Stimulated activated naive CD8-positive, alpha-beta T cell treated with anti-CD3 and anti-CD28 coated beads, Interleukin-15, Interleukin-2, amounts not matched to agents 100 U/mL and 50 U/mL, for 24 hours (primary cell): ENCODE data around the gene NUP160.
"Not testable (repeated sequence)": the region's sequence is repeated elsewhere in the genome, so short reads cannot be mapped to it uniquely, and the experiment has no call there.

Experiments used
- ATAC-seq: fragments of 150-1000 bp; cut with Tn5 transposase; one replicate; pipeline ENCODE4 v1.10.0; 2021
- DNase-seq: peaks from one replicate; pipeline ENCODE4 v3.0.0; 2021

Gene NUP160

GRCh38 chr11:47847892-47848699, at the start of gene NUP160:
Gene NUP160, minus strand, starts transcription at chr11:47848350. Its CDS starts 32 bp downstream, at chr11:47848318.
- ATAC-seq = peak; percentile 93
- DNase-seq = peak; percentile 96

- no peak for ATAC-seq
- no peak for DNase-seq
Observed at GRCh38 chr11:47896199-47896598, 48.0 kb upstream of the NUP160 start.

GRCh38 chr11:47895035-47895434, 46.9 kb upstream of the NUP160 start:
- no peak for DNase-seq
- no peak for ATAC-seq

GRCh38 chr11:47892546-47893276, 44.6 kb upstream of the NUP160 start:
- not testable (repeated sequence) for DNase-seq, ATAC-seq

GRCh38 chr11:47891886-47892285, 43.7 kb upstream of the NUP160 start:
- ATAC-seq (no peak), DNase-seq (no peak)

- no peak for DNase-seq
- no peak for ATAC-seq
Observed at GRCh38 chr11:47889714-47890441, 41.7 kb upstream of the NUP160 start.

- DNase-seq (no peak), ATAC-seq (no peak)
Observed at GRCh38 chr11:47887910-47888569, 39.9 kb upstream of the NUP160 start.

GRCh38 chr11:47886096-47886495, 37.9 kb upstream of the NUP160 start:
- no peak for ATAC-seq

GRCh38 chr11:47882437-47882836, 34.3 kb upstream of the NUP160 start:
- ATAC-seq = not testable (repeated sequence)

More at GRCh38 chr11:47886096-47886495, 37.9 kb upstream of the NUP160 start:
- DNase-seq = no peak

GRCh38 chr11:47881145-47881544, 33.0 kb upstream of the NUP160 start:
- ATAC-seq (no peak), DNase-seq (no peak)

More at GRCh38 chr11:47882437-47882836, 34.3 kb upstream of the NUP160 start:
- not testable (repeated sequence) for DNase-seq

GRCh38 chr11:47879259-47880158, 31.4 kb upstream of the NUP160 start:
- DNase-seq (no peak), ATAC-seq (no peak)

GRCh38 chr11:47875858-47876257, 27.7 kb upstream of the NUP160 start:
- not testable (repeated sequence) for ATAC-seq, DNase-seq

- DNase-seq = no peak
- ATAC-seq = no peak
Observed at GRCh38 chr11:47870404-47870803, 22.3 kb upstream of the NUP160 start.

- DNase-seq (no peak), ATAC-seq (no peak)
Observed at GRCh38 chr11:47869544-47870393, 21.6 kb upstream of the NUP160 start.

GRCh38 chr11:47867823-47868222, 19.7 kb upstream of the NUP160 start:
- DNase-seq (no peak), ATAC-seq (no peak)

- ATAC-seq, DNase-seq: not testable (repeated sequence)
Observed at GRCh38 chr11:47866892-47867291, 18.7 kb upstream of the NUP160 start.

- ATAC-seq (no peak), DNase-seq (no peak)
Observed at GRCh38 chr11:47864901-47865300, 16.8 kb upstream of the NUP160 start.

- no peak for ATAC-seq
Observed at GRCh38 chr11:47863898-47864430, 15.8 kb upstream of the NUP160 start.

GRCh38 chr11:47863189-47863897, 15.2 kb upstream of the NUP160 start:
- peak; percentile 63 for ATAC-seq

More at GRCh38 chr11:47863898-47864430, 15.8 kb upstream of the NUP160 start:
- no peak for DNase-seq

More at GRCh38 chr11:47863189-47863897, 15.2 kb upstream of the NUP160 start:
- no peak for DNase-seq
